ENCODE data around the gene CSPG4.
A peak's percentile ranks its signal among the peaks of the same experiment; 100 is the strongest.
"Not testable (repeated sequence)": the region's sequence is repeated elsewhere in the genome, so short reads cannot be mapped to it uniquely, and the experiment has no call there.

CSPG4 gene

DNA sequence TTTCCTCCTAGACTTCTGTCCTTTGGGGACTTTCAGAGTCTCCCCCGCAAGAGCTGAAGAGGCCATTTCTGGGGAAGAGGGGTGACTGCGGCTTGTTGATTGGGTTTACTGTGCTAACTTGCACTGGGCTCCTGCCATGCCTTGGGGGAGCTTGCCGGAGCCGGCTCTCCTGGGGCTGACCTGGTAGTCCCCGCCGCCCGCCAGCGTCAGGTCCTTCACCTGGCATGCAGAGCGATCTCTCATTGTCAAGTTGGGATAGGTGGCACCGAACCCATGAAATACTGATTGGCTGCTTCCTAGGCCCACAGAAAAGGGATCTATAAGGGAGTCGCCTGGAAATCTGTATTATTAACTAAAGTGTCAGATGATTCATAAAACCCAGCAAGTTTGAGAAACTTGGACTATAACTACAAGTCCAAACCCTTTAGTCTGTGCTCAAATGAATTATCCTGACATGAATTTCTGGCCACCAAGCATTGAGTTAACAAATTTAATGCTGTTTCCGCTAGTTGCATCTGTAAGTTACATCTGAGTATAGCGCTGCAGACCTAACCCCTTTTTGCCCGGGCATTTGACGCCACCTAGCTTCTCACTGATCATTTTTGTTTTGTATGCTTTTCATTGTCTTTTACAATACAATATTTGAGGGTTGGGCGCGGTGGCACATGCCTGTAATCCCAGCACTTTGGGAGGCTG, 72.0 kb downstream of the CSPG4 start:
- Histone ChIP-seq H3K4me3 (ENCODE audit: low read depth, low read length) (peak overlapping the region; percentile 58), H3K36me3 (peaks cover 16% of the 10 kb centered on the region), H3K27me3 (ENCODE audit: insufficient read depth, low read depth, severe bottlenecking) (no peaks in the 10 kb centered on the region), H3K27ac (peak overlapping the region; percentile 93), H3K9me3 (ENCODE audit: severe bottlenecking) (no peaks in the 10 kb centered on the region)
- TF ChIP-seq, protein P1, sequence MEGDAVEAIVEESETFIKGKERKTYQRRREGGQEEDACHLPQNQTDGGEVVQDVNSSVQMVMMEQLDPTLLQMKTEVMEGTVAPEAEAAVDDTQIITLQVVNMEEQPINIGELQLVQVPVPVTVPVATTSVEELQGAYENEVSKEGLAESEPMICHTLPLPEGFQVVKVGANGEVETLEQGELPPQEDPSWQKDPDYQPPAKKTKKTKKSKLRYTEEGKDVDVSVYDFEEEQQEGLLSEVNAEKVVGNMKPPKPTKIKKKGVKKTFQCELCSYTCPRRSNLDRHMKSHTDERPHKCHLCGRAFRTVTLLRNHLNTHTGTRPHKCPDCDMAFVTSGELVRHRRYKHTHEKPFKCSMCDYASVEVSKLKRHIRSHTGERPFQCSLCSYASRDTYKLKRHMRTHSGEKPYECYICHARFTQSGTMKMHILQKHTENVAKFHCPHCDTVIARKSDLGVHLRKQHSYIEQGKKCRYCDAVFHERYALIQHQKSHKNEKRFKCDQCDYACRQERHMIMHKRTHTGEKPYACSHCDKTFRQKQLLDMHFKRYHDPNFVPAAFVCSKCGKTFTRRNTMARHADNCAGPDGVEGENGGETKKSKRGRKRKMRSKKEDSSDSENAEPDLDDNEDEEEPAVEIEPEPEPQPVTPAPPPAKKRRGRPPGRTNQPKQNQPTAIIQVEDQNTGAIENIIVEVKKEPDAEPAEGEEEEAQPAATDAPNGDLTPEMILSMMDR (IDR thresholded peaks at IDR 0.05; ENCODE audit: low read depth, low read length): peak; percentile 31; the same call in 1 of the 2 replicates
- DNase-seq: peak; percentile 52

DNA sequence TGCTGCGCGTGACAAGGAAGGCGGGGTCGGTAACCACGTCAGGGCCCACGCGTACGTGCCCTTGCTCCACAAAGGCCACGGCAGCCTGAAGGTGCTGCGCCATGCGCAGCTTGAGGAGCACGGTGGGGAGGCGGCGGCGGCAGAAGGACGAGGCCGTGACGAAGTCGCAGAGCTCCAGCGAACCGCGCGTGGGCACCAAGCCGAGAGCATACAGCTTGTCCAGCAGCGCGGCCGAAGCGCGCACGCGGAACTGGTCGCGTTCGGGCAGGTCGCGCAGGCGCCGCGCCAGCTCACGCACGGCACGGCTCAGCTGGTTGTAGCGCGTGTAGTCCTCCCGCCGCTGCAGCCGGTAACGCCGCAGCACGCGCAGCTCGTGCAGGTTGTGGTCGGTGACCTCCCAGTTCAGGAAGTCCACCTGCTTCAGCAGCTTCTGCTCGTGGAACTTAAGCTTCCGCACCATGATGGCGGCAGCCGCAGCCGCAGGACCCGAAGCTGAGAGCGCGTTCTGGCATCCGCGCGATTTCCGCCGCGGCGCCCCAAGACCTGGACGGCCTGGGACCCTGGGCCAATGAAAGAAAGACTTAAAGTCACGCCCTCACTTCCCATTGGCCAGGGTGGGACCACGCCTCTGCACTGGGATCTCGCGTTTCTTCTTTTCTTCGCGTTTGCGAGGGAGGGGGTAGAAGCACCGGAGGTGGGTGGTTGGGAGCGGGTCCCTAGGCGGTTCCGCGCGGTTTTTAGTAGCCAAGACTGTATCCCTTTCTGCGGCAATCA, 72.8 kb downstream of the CSPG4 start, which contains the start of gene IMP3:
Gene IMP3, minus strand, starts transcription at position 516 of the 774 bp plus-strand sequence. Its CDS starts 56 bp downstream, at position 460.
- peaks cover 16% of the 10 kb centered on the region for H3K36me3 ChIP-seq
- TF ChIP-seq, protein P1 (IDR thresholded peaks at IDR 0.05; ENCODE audit: low read depth, low read length): no peak
- peak within 1 kb of the TSS; percentile 58 for H3K4me3 ChIP-seq (ENCODE audit: low read depth, low read length)
- H3K9me3 ChIP-seq (ENCODE audit: severe bottlenecking): no peaks in the 10 kb centered on the region
- DNase-seq: peak; percentile 95
- H3K27ac ChIP-seq: peak within 1 kb of the TSS; percentile 93
- no peaks in the 10 kb centered on the region for H3K27me3 ChIP-seq (ENCODE audit: insufficient read depth, low read depth, severe bottlenecking)

GRCh38 chr15:75639191-75639708, 73.4 kb downstream of the CSPG4 start:
- DNase-seq: no peak
- TF ChIP-seq, protein P1 (IDR thresholded peaks at IDR 0.05; ENCODE audit: low read depth, low read length): no peak
- Histone ChIP-seq H3K27me3 (ENCODE audit: insufficient read depth, low read depth, severe bottlenecking) (no peaks in the 10 kb centered on the region), H3K9me3 (ENCODE audit: severe bottlenecking) (no peaks in the 10 kb centered on the region), H3K36me3 (peaks cover 16% of the 10 kb centered on the region), H3K27ac (peak overlapping the region; percentile 93), H3K4me3 (ENCODE audit: low read depth, low read length) (peak overlapping the region; percentile 58)

DNA sequence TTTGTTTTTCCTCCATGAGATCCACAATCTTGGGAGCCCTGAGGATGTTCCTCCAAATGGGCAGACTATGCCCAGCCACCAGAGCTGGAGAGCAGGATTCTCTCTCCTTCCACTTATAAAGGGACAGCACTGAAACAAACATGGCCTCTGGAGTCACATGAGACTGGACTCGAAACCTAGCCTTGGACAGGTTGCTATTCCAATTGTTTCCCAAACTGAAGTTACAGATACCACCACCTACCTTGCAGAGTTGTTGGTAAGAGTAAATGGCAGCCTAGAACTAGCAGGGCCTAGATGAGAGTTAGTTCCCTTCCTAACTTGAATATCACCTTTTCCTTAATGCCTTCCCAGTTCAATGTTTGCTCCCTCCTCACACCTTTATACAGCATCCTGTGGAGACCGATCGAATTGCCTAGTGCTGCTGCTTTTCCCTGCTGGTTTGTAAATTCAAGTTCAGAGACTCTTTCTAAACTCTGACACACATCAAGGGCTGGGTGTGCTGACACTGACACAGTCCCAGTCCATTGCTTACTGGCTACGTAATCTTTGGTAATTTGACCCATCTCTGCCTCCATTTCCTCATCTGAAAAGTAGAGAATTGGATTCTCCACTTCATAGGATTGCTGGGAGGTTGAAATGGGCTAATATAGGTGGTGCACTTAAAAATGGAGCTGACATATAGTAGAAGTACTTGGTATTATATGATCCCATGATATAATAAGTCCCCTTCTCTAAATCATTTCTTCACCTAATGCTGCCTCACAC, 75.2 kb downstream of the CSPG4 start:
- Histone ChIP-seq H3K27me3 (ENCODE audit: insufficient read depth, low read depth, severe bottlenecking) (no peaks in the 10 kb centered on the region), H3K9me3 (ENCODE audit: severe bottlenecking) (no peaks in the 10 kb centered on the region), H3K27ac (no peak overlapping the region), H3K4me3 (ENCODE audit: low read depth, low read length) (no peak overlapping the region), H3K36me3 (peaks cover 16% of the 10 kb centered on the region)
- TF ChIP-seq, protein P1 (IDR thresholded peaks at IDR 0.05; ENCODE audit: low read depth, low read length): no peak
- no peak for DNase-seq

- no peak for DNase-seq
- H3K27me3 ChIP-seq (ENCODE audit: insufficient read depth, low read depth, severe bottlenecking): no peaks in the 10 kb centered on the region
- no peak overlapping the region for H3K27ac ChIP-seq
- TF ChIP-seq, protein P1 (IDR thresholded peaks at IDR 0.05; ENCODE audit: low read depth, low read length): no peak
- no peak overlapping the region for H3K4me3 ChIP-seq (ENCODE audit: low read depth, low read length)
- H3K36me3 ChIP-seq: peaks cover 16% of the 10 kb centered on the region
- H3K9me3 ChIP-seq (ENCODE audit: severe bottlenecking): no peaks in the 10 kb centered on the region
Observed at GRCh38 chr15:75636026-75636425, 76.6 kb downstream of the CSPG4 start.

- DNase-seq; H3K4me3 ChIP-seq (ENCODE audit: low read depth, low read length); H3K27me3 ChIP-seq (ENCODE audit: insufficient read depth, low read depth, severe bottlenecking); H3K9me3 ChIP-seq (ENCODE audit: severe bottlenecking); H3K27ac ChIP-seq: not testable (repeated sequence)
- peaks cover 11% of the 10 kb centered on the region for H3K36me3 ChIP-seq
Observed at GRCh38 chr15:75633922-75634321, 78.7 kb downstream of the CSPG4 start.
